Epithelial cell of esophagus (primary cell): ENCODE results near the gene PARD6G.
A peak's percentile ranks its signal among the peaks of the same experiment; 100 is the strongest.

Experiments
- DNase-seq: peaks from one replicate; pipeline ENCODE4 v3.0.0; 2010; ENCODE audit warnings: low read depth
- H3K4me3 ChIP-seq: 2 replicates; pipeline ENCODE4 v1.5.1; 2011; ENCODE audit warnings: mild to moderate bottlenecking, low read length, control low read depth
- CTCF ChIP-seq: IDR thresholded peaks from 2 replicates; pipeline ENCODE4 v1.5.1; 2011; ENCODE audit warnings: low read depth, mild to moderate bottlenecking, low read length, control low read depth, inconsistent platforms; ENCODE audit not compliant: insufficient read depth; ENCODE audit errors: missing control alignments

The PARD6G gene

GRCh38 chr18:80158365-80158764, 88.9 kb downstream of the PARD6G start:
- DNase-seq = no peak
- TF ChIP-seq CTCF = no peak
- H3K4me3 ChIP-seq = no peak overlapping the region

GRCh38 chr18:80157708-80158343, 89.5 kb downstream of the PARD6G start:
- peak; percentile 99 for TF ChIP-seq CTCF
- no peak overlapping the region for H3K4me3 ChIP-seq
- DNase-seq = peak; percentile 83

- peak; percentile 46 for DNase-seq
- TF ChIP-seq CTCF = peak; percentile 66
- H3K4me3 ChIP-seq = no peak overlapping the region
Observed at GRCh38 chr18:80154293-80154692, 93.0 kb downstream of the PARD6G start.

- no peak overlapping the region for H3K4me3 ChIP-seq
- DNase-seq = no peak
- TF ChIP-seq CTCF = no peak
Observed at GRCh38 chr18:80149667-80150066, 97.6 kb downstream of the PARD6G start.

- peak overlapping the region; percentile 57 for H3K4me3 ChIP-seq
- no peak for TF ChIP-seq CTCF
- DNase-seq = no peak
Observed at GRCh38 chr18:80148326-80149199, 98.8 kb downstream of the PARD6G start.

- DNase-seq = peak; percentile 79
- TF ChIP-seq CTCF = no peak
- peak overlapping the region; percentile 57 for H3K4me3 ChIP-seq
Observed at GRCh38 chr18:80147418-80148325, 99.6 kb downstream of the PARD6G start.
